IPS-NIHi11 (cell line): ENCODE data around the gene F12.

Source experiments
- DNase-seq: peaks from one replicate; pipeline ENCODE4 v3.0.0; 2012; ENCODE audit warnings: mixed read lengths, low spot score

Gene F12

DNA sequence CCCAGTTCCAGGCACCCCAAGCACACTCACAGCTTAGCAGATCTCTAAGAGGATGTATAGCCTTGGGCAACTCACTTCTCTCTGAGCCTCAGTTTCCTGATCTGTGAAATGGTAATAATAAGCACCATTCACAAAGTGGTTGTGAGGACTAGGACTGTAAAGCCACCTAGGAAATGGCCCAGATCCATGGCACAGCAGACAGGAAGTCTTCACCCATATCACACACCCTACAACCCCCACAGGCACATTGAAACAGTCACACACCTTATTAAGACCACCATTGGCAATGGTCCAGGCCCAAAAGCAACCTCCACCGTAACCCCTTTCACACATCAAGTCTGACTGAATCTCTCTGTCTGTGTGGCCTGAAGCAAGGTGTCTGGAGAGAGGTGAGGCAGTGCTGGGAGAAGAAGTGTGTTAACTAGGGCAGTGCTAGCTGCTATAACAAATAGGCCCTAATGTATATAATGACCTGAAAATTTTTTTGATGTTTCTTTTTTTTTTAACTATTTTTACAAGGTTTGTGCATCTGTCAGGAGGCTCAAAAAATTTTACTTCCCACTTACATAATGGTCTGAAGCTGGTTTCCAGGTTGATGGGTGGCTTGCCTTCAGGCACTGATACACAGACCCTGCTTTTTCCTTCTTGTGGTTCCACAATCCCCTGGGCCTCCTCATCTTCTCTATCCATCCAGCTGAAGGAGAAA is 54.0 kb downstream of the F12 start:
- no peak for DNase-seq

DNA sequence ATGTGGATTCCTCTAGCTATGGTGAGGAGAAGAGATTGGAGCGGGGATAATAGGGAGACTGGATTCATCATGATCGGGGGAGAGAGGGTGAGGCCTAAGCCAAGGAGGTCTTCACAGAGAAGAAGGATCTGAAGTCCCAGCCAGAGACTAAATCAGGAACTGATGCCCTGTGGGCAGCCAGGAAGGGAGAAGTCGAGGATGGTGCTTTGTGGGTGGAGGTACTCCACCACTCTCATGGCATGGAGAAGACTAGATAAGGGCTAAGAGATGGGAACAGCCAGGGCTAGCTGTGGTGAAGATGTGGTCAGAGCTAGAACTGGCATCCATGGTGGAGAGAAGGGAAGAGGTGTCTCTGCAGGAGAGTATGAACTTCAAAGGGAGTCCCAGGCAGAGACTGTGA is 54.7 kb downstream of the F12 start:
- no peak for DNase-seq

DNA sequence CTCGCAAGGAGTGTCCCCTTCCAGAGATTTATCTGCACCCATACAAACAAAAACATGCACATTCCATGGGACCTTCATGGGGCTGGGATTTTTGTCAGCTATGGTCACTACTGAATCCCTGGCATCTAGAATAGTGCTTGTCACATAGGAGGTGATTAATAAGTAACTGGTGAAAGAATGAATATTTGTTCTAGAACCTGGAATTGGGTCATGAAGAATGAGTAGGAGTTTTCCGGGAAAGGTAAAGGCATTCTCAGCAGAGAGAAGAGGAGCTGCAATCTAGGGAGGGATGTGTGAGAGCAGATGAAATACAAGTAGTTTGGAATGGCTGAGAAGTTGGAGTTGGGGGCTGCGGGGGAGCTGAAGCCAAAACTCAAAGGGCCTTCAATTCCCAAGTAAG is 55.1 kb downstream of the F12 start:
- DNase-seq, result no peak

DNA sequence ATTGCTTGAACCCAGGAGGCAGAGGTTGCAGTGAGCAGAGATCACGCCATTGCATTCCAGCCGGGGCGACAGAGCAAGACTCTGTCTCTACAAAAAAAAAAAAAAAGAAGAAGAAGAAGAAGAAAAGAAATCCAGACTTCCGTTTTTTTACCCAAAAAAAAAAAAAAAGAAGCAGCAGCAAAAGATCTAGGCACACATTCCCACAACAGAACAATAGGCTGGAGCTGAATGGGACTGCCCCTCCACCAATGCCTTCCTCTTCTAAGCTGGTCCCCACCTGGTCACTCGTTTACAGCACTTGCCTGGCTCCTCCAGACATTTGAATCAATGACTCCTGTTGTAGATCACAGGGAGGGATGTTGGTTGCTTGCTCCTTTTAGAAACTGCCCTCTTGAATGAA is 56.3 kb downstream of the F12 start:
- DNase-seq, result no peak
